Coronary artery (tissue), 2 donors: ENCODE results near the gene CACNA1S.

Experiments used
- DNase-seq: peaks from one replicate; pipeline ENCODE4 v3.0.0-alpha.2; 2017; ENCODE audit warnings: low spot score
- H3K27ac ChIP-seq, 2 donors: fragments of 200-600 bp; sonication (generic); one replicate each; pipeline ENCODE4 v1.5.1; 2016 to 2019
- H3K4me3 ChIP-seq: fragments of 200-600 bp; sonication (generic); 2 replicates; pipeline ENCODE4 v1.5.1; 2016; ENCODE audit warnings: mild to moderate bottlenecking, moderate library complexity
- TF ChIP-seq, protein P1 (sequence below): fragments of 200-600 bp; sonication (generic); IDR thresholded peaks from one replicate; pipeline ENCODE4 v1.5.1; 2019; ENCODE audit warnings: antibody characterized with exemption

Gene CACNA1S

DNA sequence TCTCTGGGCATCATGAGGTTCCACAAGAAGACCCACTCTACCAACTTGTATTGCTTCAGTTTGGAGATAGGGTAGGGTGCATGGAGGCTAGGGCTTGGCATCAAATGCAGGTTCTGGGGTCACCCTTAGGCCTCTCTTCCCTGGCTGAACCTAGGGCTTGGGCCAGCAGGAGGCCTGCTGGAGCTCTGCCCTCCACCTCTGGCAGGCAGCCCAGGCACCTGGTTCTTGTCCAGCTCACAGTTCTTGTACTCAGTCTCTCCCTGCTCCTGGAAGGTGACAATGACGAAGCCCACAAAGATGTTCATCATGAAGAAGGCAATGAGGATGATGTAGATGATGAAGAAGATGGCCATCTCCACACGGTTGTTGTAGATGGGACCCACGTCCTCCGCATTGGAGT lies 51.2 kb downstream of the CACNA1S start:
- no peak overlapping the region for H3K27ac ChIP-seq
- DNase-seq = no peak
- TF ChIP-seq, protein P1, sequence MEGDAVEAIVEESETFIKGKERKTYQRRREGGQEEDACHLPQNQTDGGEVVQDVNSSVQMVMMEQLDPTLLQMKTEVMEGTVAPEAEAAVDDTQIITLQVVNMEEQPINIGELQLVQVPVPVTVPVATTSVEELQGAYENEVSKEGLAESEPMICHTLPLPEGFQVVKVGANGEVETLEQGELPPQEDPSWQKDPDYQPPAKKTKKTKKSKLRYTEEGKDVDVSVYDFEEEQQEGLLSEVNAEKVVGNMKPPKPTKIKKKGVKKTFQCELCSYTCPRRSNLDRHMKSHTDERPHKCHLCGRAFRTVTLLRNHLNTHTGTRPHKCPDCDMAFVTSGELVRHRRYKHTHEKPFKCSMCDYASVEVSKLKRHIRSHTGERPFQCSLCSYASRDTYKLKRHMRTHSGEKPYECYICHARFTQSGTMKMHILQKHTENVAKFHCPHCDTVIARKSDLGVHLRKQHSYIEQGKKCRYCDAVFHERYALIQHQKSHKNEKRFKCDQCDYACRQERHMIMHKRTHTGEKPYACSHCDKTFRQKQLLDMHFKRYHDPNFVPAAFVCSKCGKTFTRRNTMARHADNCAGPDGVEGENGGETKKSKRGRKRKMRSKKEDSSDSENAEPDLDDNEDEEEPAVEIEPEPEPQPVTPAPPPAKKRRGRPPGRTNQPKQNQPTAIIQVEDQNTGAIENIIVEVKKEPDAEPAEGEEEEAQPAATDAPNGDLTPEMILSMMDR = no peak
- no peak overlapping the region for H3K4me3 ChIP-seq

- Histone ChIP-seq H3K4me3 (no peak overlapping the region), H3K27ac (no peak overlapping the region)
- TF ChIP-seq, protein P1 = no peak
- no peak for DNase-seq
These were observed 51.6 kb downstream of the CACNA1S start for GRCh38 chr1:201060586-201060985.

GRCh38 chr1:201059871-201060555 lies 52.2 kb downstream of the CACNA1S start:
- H3K4me3 ChIP-seq = no peak overlapping the region
- no peak overlapping the region for H3K27ac ChIP-seq

DNA sequence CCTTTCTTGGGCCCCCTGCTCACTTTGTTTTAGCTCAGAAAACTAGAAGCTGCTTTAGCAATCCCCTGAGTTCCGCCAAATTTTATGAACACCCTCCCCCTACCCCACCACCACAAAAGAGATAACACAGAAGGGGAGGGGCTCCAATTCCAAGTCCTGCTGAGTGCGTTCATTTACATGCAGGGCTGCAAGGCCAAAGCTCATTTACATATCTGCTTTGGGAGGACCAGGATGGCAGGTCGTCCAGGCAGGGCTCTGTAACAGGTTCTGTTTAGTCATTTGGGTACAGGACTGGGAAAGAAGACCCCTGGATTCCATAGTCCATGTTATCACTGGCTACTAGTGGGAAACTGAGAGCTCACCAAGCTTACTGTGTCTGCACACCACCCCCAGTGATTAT lies 52.8 kb downstream of the CACNA1S start:
- DNase-seq = no peak
- H3K27ac ChIP-seq = no peak overlapping the region
- TF ChIP-seq, protein P1 = no peak
- no peak overlapping the region for H3K4me3 ChIP-seq

More at GRCh38 chr1:201059871-201060555, 52.2 kb downstream of the CACNA1S start:
- TF ChIP-seq, protein P1 = no peak
- DNase-seq = no peak

DNA sequence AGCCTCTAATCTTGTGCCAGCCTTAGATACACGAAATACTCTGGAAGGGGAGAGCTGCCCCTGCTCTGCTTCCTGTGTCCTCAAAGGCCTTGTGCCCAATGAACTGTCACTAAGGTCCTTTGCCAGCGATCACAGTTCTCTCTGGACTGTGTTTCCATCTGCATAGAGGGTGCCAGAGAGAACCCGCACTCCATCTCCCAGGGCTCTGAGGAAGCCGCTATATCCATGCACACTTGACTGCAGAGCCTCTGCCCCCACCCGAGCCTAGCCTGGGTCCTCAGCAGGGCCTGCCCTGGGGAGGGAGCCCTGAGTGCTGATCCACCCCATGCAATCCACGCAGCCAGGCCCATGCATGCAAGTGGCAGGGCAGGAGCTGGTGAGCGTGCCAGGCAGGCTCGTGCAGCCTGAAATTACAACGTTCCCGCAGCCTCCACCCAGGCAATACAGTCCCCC lies 58.1 kb downstream of the CACNA1S start:
- H3K4me3 ChIP-seq = no peak overlapping the region
- TF ChIP-seq, protein P1 = no peak
- no peak for DNase-seq
- H3K27ac ChIP-seq = no peak overlapping the region

GRCh38 chr1:201053155-201053860 lies 58.9 kb downstream of the CACNA1S start:
- TF ChIP-seq, protein P1 = no peak
- Histone ChIP-seq H3K4me3 (no peak overlapping the region), H3K27ac (no peak overlapping the region)
- DNase-seq = no peak

DNA sequence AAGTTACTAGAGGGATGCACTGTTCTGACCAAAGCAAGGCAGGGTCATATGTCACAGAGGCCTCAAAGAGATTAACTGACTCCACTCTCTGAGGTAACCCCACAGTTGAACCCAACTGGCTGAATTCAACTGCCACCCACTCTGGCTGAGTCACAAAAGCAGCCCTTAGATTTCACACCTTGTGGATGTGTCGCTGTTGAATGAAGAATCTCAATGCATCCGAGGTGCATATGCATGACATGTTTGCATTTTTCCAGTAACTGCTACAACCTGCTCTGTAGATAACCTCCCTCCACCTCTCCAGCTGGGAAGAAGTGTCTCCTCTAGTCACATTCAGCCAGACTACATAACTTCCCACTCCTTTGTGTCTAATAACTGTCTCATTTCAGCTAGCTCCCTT lies 60.8 kb downstream of the CACNA1S start:
- Histone ChIP-seq H3K27ac (no peak overlapping the region), H3K4me3 (no peak overlapping the region)
- no peak for DNase-seq
- TF ChIP-seq, protein P1 = no peak
